Measurements from ENCODE around the gene CDH4.

Gene CDH4

GRCh38 chr20:61726979-61727378 is 474.9 kb downstream of the CDH4 start:
- TF ChIP-seq REST (IDR thresholded peaks at IDR 0.05; ENCODE audit: insufficient read depth in 1 of 2, low read depth in 2 of 2, low read length in 2 of 2) (no peak), POLR2AphosphoS5 (IDR thresholded peaks at IDR 0.05; ENCODE audit: low read depth, low read length) (no peak), FOXP2 (optimal IDR thresholded peaks at IDR 0.05; ENCODE audit: borderline replicate concordance, extremely low read depth, extremely low read length, insufficient read depth) (no peak), SIN3A (IDR thresholded peaks at IDR 0.05; ENCODE audit: borderline replicate concordance, insufficient read depth, low read length) (no peak), TAF1 (IDR thresholded peaks at IDR 0.05; ENCODE audit: borderline replicate concordance, insufficient read depth, low read length) (no peak)

DNA sequence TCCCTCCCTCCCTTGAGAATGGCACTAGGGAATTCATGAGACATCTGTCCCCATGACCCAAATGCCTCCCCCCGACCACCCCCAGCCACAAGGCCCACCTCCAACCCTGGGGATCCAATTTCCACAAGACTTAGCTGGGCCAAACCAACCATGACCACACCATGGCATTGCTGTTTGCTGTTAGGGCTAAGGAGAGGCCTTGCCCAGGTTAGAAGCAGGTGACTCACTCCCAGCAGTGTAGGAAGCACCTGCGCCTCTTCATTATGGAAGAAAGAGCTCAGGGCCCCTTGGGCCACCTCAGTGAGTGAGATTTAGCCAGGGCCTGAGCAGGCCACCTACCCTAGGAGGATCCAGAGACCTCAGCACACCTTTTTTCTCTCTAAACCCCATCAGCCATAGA is 475.7 kb downstream of the CDH4 start:
- TF ChIP-seq FOXP2 (optimal IDR thresholded peaks at IDR 0.05; ENCODE audit: borderline replicate concordance, extremely low read depth, extremely low read length, insufficient read depth) = no peak
- TF ChIP-seq POLR2AphosphoS5 (IDR thresholded peaks at IDR 0.05; ENCODE audit: low read depth, low read length) = no peak
- no peak for TF ChIP-seq SIN3A (IDR thresholded peaks at IDR 0.05; ENCODE audit: borderline replicate concordance, insufficient read depth, low read length)
- no peak for TF ChIP-seq REST (IDR thresholded peaks at IDR 0.05; ENCODE audit: insufficient read depth in 1 of 2, low read depth in 2 of 2, low read length in 2 of 2)
- no peak for TF ChIP-seq TAF1 (IDR thresholded peaks at IDR 0.05; ENCODE audit: borderline replicate concordance, insufficient read depth, low read length)

DNA sequence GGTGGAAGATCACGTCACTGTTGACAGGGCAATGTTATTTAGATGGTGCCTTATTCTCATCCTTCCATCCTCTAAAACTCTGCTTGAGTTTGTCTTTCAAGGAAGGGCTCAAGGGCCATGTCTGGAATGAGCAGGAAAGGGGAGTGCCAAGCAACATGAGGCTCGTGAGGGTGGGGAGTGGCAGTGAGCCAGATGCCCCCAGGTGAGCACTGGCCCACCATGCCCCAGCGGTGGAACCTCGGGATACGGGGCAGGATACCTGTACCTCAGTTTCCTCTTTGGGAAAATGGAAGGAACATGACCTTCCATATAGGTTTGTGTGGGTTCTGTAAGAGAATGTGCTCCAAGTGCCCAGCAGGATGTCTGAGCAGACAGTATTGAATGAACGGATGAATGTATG is 476.3 kb downstream of the CDH4 start:
- TF ChIP-seq FOXP2 (optimal IDR thresholded peaks at IDR 0.05; ENCODE audit: borderline replicate concordance, extremely low read depth, extremely low read length, insufficient read depth) (no peak), TAF1 (IDR thresholded peaks at IDR 0.05; ENCODE audit: borderline replicate concordance, insufficient read depth, low read length) (no peak), POLR2AphosphoS5 (IDR thresholded peaks at IDR 0.05; ENCODE audit: low read depth, low read length) (no peak), REST (IDR thresholded peaks at IDR 0.05; ENCODE audit: insufficient read depth in 1 of 2, low read depth in 2 of 2, low read length in 2 of 2) (no peak), SIN3A (IDR thresholded peaks at IDR 0.05; ENCODE audit: borderline replicate concordance, insufficient read depth, low read length) (no peak)

DNA sequence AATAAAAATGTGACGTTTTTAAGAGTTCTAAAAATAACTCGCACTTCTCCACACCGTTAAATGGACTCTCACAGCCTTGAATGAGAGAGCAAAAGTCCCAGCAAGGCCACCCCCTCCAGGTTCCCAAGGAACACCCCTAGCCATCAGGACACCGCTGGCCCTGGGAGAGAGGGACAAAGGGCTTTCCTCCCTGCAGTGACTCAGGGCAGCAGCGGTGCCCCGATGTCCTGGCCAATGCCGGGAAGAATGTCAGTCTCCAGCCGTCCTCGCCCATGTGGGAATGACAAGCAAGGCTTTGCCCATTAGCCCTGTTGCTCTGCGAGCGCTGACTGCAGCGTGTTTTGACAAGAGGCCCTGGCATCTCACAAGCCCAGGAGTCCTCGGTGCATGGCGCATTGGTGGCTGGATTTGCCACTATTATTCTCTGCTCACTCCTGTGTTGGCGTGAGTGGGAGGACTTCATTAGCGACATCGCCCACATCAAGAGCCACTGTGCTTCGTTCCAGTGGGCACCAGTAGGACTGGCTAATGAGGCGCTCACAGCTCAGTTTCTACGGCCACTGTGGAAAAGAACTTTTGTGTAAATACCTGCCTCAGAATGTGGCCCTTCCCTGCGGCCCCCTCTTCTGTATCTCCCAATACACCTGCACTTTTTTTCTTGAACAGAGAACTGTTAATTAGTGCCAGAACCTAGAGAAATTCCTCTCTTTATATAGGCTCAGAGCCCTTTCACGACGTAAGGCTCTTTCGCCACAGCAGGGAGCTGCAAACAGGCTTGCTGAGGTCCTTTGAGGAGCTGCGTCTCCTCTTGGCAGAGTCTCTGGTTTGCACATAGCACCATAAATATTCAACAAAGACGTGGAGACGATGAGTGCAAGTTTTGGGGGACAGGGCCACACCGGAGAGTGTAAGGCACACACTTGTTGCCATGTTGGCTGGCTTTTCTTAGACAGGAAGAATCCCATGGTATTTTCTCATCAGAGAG is 477.0 kb downstream of the CDH4 start:
- TF ChIP-seq SIN3A (IDR thresholded peaks at IDR 0.05; ENCODE audit: borderline replicate concordance, insufficient read depth, low read length) (no peak), REST (IDR thresholded peaks at IDR 0.05; ENCODE audit: insufficient read depth in 1 of 2, low read depth in 2 of 2, low read length in 2 of 2) (no peak), TAF1 (IDR thresholded peaks at IDR 0.05; ENCODE audit: borderline replicate concordance, insufficient read depth, low read length) (no peak), POLR2AphosphoS5 (IDR thresholded peaks at IDR 0.05; ENCODE audit: low read depth, low read length) (no peak), FOXP2 (optimal IDR thresholded peaks at IDR 0.05; ENCODE audit: borderline replicate concordance, extremely low read depth, extremely low read length, insufficient read depth) (no peak)

All from PFSK-1 (cell line).